A673 (cell line): ENCODE results near the gene LMO7. TPM values are rescaled to one million over a fixed set of nuclear protein-coding genes. Genes with fewer than 3 reads are reported as not detected.

ENCODE experiments used
- BruUV-seq: library from RNA; stranded (reverse); fragments of 400-500 nt; replicated peaks from 2 replicates; lab custom pipeline; 2021; lab: Mats Ljungman, UMichigan
- CTCF ChIA-PET: fragments of 300-600 bp; sonication (Branson Sonifier 250); formaldehyde crosslinking; loops from one replicate; lab custom pipeline; 2022; ENCODE audit warnings: antibody characterized with exemption; lab: Charles Lee
- POLR2A ChIA-PET: fragments of 300-600 bp; sonication (Branson Sonifier 250); formaldehyde crosslinking; loops from one replicate; lab custom pipeline; 2022; ENCODE audit warnings: antibody characterized with exemption; ENCODE audit not compliant: low non-redundant PET; lab: Charles Lee
- DNase-seq: peaks from one replicate; pipeline ENCODE4 v3.0.0-alpha.2; 2015; ENCODE audit warnings: low spot score
- H3K27ac ChIP-seq: fragments of 200-600 bp; sonication (generic); 2 replicates; pipeline ENCODE4 v1.5.1; 2016; ENCODE audit warnings: mixed run types, low read depth, mild to moderate bottlenecking, mixed read lengths, antibody characterized with exemption, low read length; ENCODE audit not compliant: poor library complexity, severe bottlenecking
- H3K27me3 ChIP-seq: fragments of 200-600 bp; sonication (generic); replicated peaks from 2 replicates; pipeline ENCODE4 v1.6.1; 2017; ENCODE audit warnings: mixed run types, low read depth, mild to moderate bottlenecking, mixed read lengths, antibody characterized with exemption, low read length; ENCODE audit not compliant: insufficient read depth, poor library complexity
- H3K36me3 ChIP-seq: fragments of 200-600 bp; sonication (generic); 2 replicates; pipeline ENCODE4 v1.6.1; 2016; ENCODE audit warnings: mixed run types, mild to moderate bottlenecking, mixed read lengths, antibody characterized with exemption, low read length; ENCODE audit not compliant: insufficient read depth, poor library complexity, severe bottlenecking
- H3K4me1 ChIP-seq: fragments of 200-600 bp; sonication (generic); 2 replicates; pipeline ENCODE4 v1.6.1; 2017; ENCODE audit warnings: mixed run types, mild to moderate bottlenecking, mixed read lengths, antibody characterized with exemption, low read length; ENCODE audit not compliant: insufficient read depth, poor library complexity, severe bottlenecking
- H3K4me3 ChIP-seq: fragments of 200-600 bp; sonication (generic); 2 replicates; pipeline ENCODE4 v1.5.1; 2016; ENCODE audit warnings: low read depth, mixed run types, mild to moderate bottlenecking, mixed read lengths, low read length; ENCODE audit not compliant: poor library complexity, severe bottlenecking
- H3K9me3 ChIP-seq: fragments of 200-600 bp; sonication (generic); 2 replicates; pipeline ENCODE4 v1.6.1; 2016; ENCODE audit warnings: mixed run types, low read depth, mild to moderate bottlenecking, mixed read lengths, antibody characterized with exemption, low read length; ENCODE audit not compliant: poor library complexity, severe bottlenecking
- CTCF ChIP-seq: fragments of 300-800, 200-600 bp; sonication (generic); conservative IDR thresholded peaks from 2 replicates; pipeline ENCODE4 v1.5.1; 2017; ENCODE audit warnings: low read depth, mild to moderate bottlenecking, antibody characterized with exemption, low read length, moderate library complexity, mixed read lengths
- EZH2 ChIP-seq: fragments of 200-600 bp; sonication (generic); IDR thresholded peaks from 2 replicates; pipeline ENCODE4 v1.6.1; 2017; ENCODE audit warnings: borderline replicate concordance, low read depth, mild to moderate bottlenecking, mixed read lengths, antibody characterized with exemption, low read length; ENCODE audit not compliant: poor library complexity, severe bottlenecking
- intact Hi-C: fragments of 100-400 bp; cut with micrococcal nuclease; formaldehyde crosslinking; loops from one replicate; pipeline ENCODE4 v1.10.0; 2022; ENCODE audit not compliant: unreplicated experiment
- total RNA-seq: library from RNA; stranded (reverse); gene quantifications from 2 replicates; pipeline ENCODE4 v1.2.3, GENCODE V29; 2021

LMO7 gene
- total RNA-seq, 1 experiment from 2014 or later, result 20.3 TPM

- intact Hi-C loops, result loop anchor here (2.0 kb wide), 1 partner anchor 328 kb away; no protein-coding TSS in a partner anchor
- ChIA-PET CTCF (no interaction called here), POLR2A (no interaction called here)
Observed at GRCh38 chr13:75690607-75691006, 54.5 kb downstream of the LMO7 start.

GRCh38 chr13:75691183-75691582 is 55.1 kb downstream of the LMO7 start:
- TF ChIP-seq EZH2, result no peak
- no peak for TF ChIP-seq CTCF
- Histone ChIP-seq H3K27ac (no peak overlapping the region), H3K36me3 (no peaks in the 10 kb centered on the region), H3K27me3 (no peaks in the 10 kb centered on the region), H3K9me3 (no peaks in the 10 kb centered on the region), H3K4me1 (no peaks in the 10 kb centered on the region), H3K4me3 (no peak overlapping the region)
- BruUV-seq, result no TSS peak
- intact Hi-C loops, result loop anchor here (2.0 kb wide), 1 partner anchor 328 kb away; no protein-coding TSS in a partner anchor
- CTCF ChIA-PET, result no interaction called here
- no peak for DNase-seq
- POLR2A ChIA-PET, result no interaction called here

More at GRCh38 chr13:75690607-75691006, 54.5 kb downstream of the LMO7 start:
- TF ChIP-seq EZH2 (no peak), CTCF (no peak)
- Histone ChIP-seq H3K4me1 (no peaks in the 10 kb centered on the region), H3K9me3 (no peaks in the 10 kb centered on the region), H3K27ac (no peak overlapping the region), H3K4me3 (no peak overlapping the region), H3K27me3 (no peaks in the 10 kb centered on the region), H3K36me3 (no peaks in the 10 kb centered on the region)
- no peak for DNase-seq
- BruUV-seq, result no TSS peak

GRCh38 chr13:75693227-75693626 is 57.1 kb downstream of the LMO7 start:
- no peak for TF ChIP-seq EZH2
- TF ChIP-seq CTCF, result no peak
- POLR2A ChIA-PET, result no interaction called here
- BruUV-seq, result no TSS peak

More at GRCh38 chr13:75693227-75693626, 57.1 kb downstream of the LMO7 start:
- Histone ChIP-seq H3K36me3 (no peaks in the 10 kb centered on the region), H3K27ac (no peak overlapping the region), H3K9me3 (no peaks in the 10 kb centered on the region), H3K4me1 (no peaks in the 10 kb centered on the region), H3K27me3 (no peaks in the 10 kb centered on the region), H3K4me3 (no peak overlapping the region)
- CTCF ChIA-PET, result no interaction called here
- no peak for DNase-seq
- intact Hi-C loops, result no loop called here
